ENCODE results near the gene PAX3. TPM values are rescaled to one million over a fixed set of nuclear protein-coding genes. Genes with fewer than 3 reads are reported as not detected.

Gene PAX3
- total RNA-seq, 3 donors from 2014 or later, result not detected

- H3K36me3 Mint-ChIP-seq (ENCODE audit: insufficient read depth), result no peaks in the 10 kb centered on the region
- no peaks in the 10 kb centered on the region for H3K9me3 Mint-ChIP-seq
- no peaks in the 10 kb centered on the region for H3K4me1 Mint-ChIP-seq (ENCODE audit: low read depth)
- peaks cover 22% of the 10 kb centered on the region for H3K27me3 Mint-ChIP-seq (ENCODE audit: low read depth)
- DNase-seq, result no peak
- ATAC-seq, result no peak
- H3K4me3 Mint-ChIP-seq, result no peak overlapping the region
Measured at GRCh38 chr2:222281506-222281905, 17.3 kb downstream of the PAX3 start.

DNA sequence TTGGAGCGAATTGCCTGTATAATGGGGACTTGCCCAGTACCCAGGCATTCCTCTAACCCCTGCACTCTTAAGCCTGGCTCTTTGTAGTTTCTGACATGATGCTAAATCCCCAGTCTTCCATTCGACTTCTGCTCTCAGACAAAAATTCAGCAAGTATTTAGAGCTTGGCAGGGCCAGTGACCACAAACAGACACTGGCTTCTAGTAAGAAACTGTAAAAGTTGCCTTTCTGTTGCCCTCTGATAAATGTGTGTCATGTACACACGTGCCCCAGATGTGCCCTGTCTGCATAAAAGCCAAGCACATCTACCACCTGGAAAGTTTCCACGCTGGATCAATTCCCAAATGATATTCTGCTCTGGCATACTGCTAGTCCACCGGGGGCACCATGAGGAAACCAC lies 18.0 kb downstream of the PAX3 start:
- H3K4me1 Mint-ChIP-seq (ENCODE audit: low read depth), result no peaks in the 10 kb centered on the region
- ATAC-seq (no peak), DNase-seq (no peak)
- H3K27me3 Mint-ChIP-seq (ENCODE audit: low read depth), result peaks cover 17% of the 10 kb centered on the region
- no peaks in the 10 kb centered on the region for H3K36me3 Mint-ChIP-seq (ENCODE audit: insufficient read depth)
- no peaks in the 10 kb centered on the region for H3K9me3 Mint-ChIP-seq
- H3K4me3 Mint-ChIP-seq, result no peak overlapping the region

GRCh38 chr2:222272446-222273015 lies 26.3 kb downstream of the PAX3 start:
- H3K27me3 Mint-ChIP-seq (ENCODE audit: low read depth), result peaks cover 8% of the 10 kb centered on the region
- ATAC-seq (no peak), DNase-seq (no peak)
- no peaks in the 10 kb centered on the region for H3K9me3 Mint-ChIP-seq
- no peak overlapping the region for H3K4me3 Mint-ChIP-seq
- no peaks in the 10 kb centered on the region for H3K4me1 Mint-ChIP-seq (ENCODE audit: low read depth)
- H3K36me3 Mint-ChIP-seq (ENCODE audit: insufficient read depth), result no peaks in the 10 kb centered on the region

DNA sequence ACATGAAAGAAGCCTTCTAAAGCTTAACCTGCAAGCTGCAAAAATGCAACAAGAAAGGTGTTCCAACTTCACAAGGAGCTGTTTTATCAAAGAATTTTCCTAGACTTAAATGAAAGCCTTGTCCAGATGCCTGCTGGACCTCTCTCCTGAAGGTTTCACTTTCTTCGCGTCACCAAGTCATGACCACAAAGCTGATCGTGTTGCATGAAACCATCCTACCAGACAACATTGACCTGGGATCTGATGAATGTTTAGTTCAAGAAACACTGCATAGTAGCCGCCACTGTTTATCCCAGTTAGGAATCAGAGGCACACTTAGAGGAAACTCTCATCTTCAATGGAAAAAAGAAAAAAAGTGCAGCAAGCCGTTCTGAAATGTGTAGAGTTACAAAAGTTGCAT lies 26.9 kb downstream of the PAX3 start:
- Mint-ChIP-seq H3K4me1 (ENCODE audit: low read depth) (no peaks in the 10 kb centered on the region), H3K4me3 (no peak overlapping the region), H3K9me3 (no peaks in the 10 kb centered on the region), H3K27me3 (ENCODE audit: low read depth) (peaks cover 10% of the 10 kb centered on the region), H3K36me3 (ENCODE audit: insufficient read depth) (no peaks in the 10 kb centered on the region)
- no peak for ATAC-seq
- DNase-seq, result no peak

GRCh38 chr2:222270396-222270795 lies 28.4 kb downstream of the PAX3 start:
- ATAC-seq, result no peak
- H3K27me3 Mint-ChIP-seq (ENCODE audit: low read depth), result peaks cover 12% of the 10 kb centered on the region
- no peak overlapping the region for H3K4me3 Mint-ChIP-seq
- H3K36me3 Mint-ChIP-seq (ENCODE audit: insufficient read depth), result no peaks in the 10 kb centered on the region
- no peaks in the 10 kb centered on the region for H3K4me1 Mint-ChIP-seq (ENCODE audit: low read depth)
- no peak for DNase-seq
- no peaks in the 10 kb centered on the region for H3K9me3 Mint-ChIP-seq

DNA sequence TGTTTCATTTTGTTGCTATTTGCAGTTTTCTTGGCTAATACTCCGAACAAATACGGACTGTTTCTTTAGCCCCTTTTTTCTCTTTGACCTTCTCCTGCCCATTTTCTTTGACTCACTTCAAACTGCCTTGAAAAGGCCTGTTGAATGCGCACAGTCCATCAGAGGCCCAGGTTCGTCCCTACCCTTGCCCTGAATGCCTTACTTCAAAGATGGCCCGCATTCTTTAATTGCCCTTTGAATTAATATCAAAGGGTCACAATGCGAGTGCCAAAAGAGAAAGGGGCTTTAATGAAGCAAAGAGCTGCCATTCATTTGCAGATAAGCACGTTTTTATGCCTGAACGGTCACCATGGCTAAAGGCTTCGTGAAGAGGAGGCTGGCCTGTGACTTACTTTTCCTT lies 29.7 kb downstream of the PAX3 start:
- DNase-seq, result no peak
- H3K4me1 Mint-ChIP-seq (ENCODE audit: low read depth), result no peaks in the 10 kb centered on the region
- peaks cover 15% of the 10 kb centered on the region for H3K27me3 Mint-ChIP-seq (ENCODE audit: low read depth)
- H3K4me3 Mint-ChIP-seq, result no peak overlapping the region
- no peak for ATAC-seq
- peaks cover 5% of the 10 kb centered on the region for H3K9me3 Mint-ChIP-seq
- H3K36me3 Mint-ChIP-seq (ENCODE audit: insufficient read depth), result no peaks in the 10 kb centered on the region

DNA sequence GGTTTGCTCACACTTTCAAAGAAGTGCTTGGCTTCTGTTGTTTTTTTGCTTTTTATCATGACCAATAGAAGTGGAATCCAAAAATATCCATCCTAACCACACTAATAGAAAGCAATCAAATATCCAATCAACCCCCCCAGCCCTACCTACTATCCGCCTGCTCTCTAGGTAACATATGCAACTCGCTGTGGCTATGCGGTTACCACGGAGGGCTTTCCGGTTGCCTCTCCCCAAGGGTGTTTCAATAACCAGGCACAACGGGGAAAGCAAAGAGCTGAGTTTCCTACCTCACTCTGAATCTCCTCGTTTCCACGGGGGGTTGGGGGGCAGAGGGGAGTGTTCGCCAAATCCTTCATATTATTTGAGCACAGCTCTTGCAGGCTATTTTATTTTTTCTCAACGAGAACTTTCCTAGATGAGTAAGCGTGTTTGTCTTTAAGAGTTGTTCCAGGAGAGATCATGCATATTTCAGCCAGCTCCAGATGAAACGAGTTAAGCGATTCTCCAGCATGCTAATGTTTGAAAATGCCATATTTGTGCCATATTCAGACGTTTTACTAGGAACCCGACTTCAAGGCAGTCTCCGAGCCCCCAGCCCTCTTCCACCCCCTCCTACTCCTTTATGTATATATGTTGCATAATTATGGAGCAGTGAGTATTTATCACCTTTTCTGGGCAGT lies 30.3 kb downstream of the PAX3 start:
- H3K27me3 Mint-ChIP-seq (ENCODE audit: low read depth), result peaks cover 17% of the 10 kb centered on the region
- DNase-seq, result no peak
- no peak for ATAC-seq
- no peaks in the 10 kb centered on the region for H3K36me3 Mint-ChIP-seq (ENCODE audit: insufficient read depth)
- peaks cover 8% of the 10 kb centered on the region for H3K9me3 Mint-ChIP-seq
- H3K4me3 Mint-ChIP-seq, result no peak overlapping the region
- no peaks in the 10 kb centered on the region for H3K4me1 Mint-ChIP-seq (ENCODE audit: low read depth)

DNA sequence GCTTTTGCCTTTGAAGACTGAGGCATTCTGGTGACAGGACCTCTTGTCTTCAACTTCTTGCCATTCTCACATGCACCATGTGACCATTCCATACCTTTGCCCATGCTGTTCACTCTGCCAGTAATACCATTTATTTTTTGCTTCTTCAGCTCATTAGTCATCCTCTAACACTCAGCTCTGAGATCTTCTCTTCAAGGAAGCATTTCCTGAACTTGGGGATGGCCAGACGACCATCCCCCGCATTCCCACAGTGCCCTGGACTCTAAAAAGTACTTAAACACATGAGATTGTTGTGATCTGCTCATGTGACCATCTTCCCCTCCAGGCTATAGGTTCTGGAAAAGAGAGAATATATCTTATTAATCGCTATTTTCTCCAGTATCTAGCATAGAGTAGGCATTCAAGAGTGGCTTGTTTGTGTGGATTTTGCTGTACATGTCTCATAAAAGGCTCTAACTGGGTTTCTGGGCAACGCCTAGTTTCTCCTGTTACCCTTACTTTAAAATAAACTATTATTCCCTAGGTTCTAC lies 33.9 kb downstream of the PAX3 start:
- DNase-seq, result no peak
- H3K4me3 Mint-ChIP-seq, result no peak overlapping the region
- H3K9me3 Mint-ChIP-seq, result peaks cover 8% of the 10 kb centered on the region
- no peak for ATAC-seq
- peaks cover 22% of the 10 kb centered on the region for H3K27me3 Mint-ChIP-seq (ENCODE audit: low read depth)
- H3K4me1 Mint-ChIP-seq (ENCODE audit: low read depth), result no peaks in the 10 kb centered on the region
- H3K36me3 Mint-ChIP-seq (ENCODE audit: insufficient read depth), result no peaks in the 10 kb centered on the region

DNA sequence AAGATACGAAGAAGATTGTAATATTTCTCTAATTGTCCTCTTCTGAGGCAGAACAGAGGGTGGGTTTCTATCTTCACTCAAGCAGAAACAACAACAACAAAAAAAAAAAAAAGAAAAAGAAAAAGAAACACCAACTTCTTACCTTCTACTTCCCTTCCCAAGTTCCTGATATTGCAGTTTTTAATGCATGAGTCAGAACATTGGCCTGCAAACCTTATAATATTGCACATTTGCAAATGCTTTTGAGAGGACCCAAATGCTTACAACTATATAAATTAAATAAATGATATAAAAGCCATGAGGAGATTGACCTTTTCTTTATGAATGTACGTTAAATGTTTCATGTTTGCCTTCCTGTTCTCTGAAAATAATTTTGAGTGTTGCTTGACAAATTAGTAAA lies 37.3 kb downstream of the PAX3 start:
- H3K27me3 Mint-ChIP-seq (ENCODE audit: low read depth), result peaks cover 13% of the 10 kb centered on the region
- H3K36me3 Mint-ChIP-seq (ENCODE audit: insufficient read depth), result no peaks in the 10 kb centered on the region
- no peak for DNase-seq
- H3K4me3 Mint-ChIP-seq, result no peak overlapping the region
- peaks cover 8% of the 10 kb centered on the region for H3K9me3 Mint-ChIP-seq
- no peaks in the 10 kb centered on the region for H3K4me1 Mint-ChIP-seq (ENCODE audit: low read depth)
- no peak for ATAC-seq

- no peak overlapping the region for H3K4me3 Mint-ChIP-seq
- no peaks in the 10 kb centered on the region for H3K36me3 Mint-ChIP-seq (ENCODE audit: insufficient read depth)
- ATAC-seq (no peak), DNase-seq (no peak)
- no peaks in the 10 kb centered on the region for H3K4me1 Mint-ChIP-seq (ENCODE audit: low read depth)
- H3K9me3 Mint-ChIP-seq, result no peaks in the 10 kb centered on the region
- H3K27me3 Mint-ChIP-seq (ENCODE audit: low read depth), result peaks cover 13% of the 10 kb centered on the region
Measured at GRCh38 chr2:222257645-222258044, 41.2 kb downstream of the PAX3 start.

DNA sequence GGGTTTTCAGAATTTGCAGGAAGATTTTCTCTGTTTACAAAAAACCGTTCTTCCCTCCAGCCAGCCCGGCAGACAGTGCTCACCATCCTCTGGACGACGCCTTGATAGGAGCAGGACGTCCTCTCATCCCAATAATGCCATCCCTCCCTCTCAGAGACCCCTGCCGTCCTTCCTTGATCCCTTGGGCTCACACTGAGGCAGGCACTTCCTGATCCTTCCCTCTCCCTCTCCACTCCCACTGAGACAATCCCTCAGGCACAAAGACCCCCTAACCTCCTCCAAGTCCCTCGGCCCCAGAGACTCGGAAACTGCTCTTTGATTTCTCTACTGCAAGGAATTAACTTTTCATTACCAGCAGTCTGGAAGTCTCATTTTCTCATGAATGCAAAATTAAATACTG lies 42.5 kb downstream of the PAX3 start:
- Mint-ChIP-seq H3K4me3 (no peak overlapping the region), H3K4me1 (ENCODE audit: low read depth) (no peaks in the 10 kb centered on the region), H3K27me3 (ENCODE audit: low read depth) (peaks cover 12% of the 10 kb centered on the region), H3K9me3 (no peaks in the 10 kb centered on the region), H3K36me3 (ENCODE audit: insufficient read depth) (no peaks in the 10 kb centered on the region)
- ATAC-seq, result no peak
- DNase-seq, result no peak

DNA sequence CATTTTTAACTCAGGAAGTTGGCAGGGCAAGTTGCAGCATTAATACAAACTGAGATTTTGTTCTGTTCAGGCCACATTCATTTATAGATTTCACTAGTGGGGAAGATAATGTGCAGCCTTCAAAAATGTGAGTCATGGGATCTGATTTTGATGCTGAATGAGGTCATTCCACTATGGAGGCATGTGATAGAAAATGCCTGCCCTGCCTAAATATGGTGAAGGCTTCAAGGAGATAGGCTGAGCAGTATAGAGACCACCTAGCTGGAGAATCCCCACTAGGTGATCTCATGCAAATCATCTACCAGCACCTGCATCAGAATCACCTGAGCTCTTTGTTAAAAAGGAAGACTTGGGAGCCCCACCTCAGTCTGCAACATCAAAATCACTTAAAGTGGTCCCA lies 43.7 kb downstream of the PAX3 start:
- H3K27me3 Mint-ChIP-seq (ENCODE audit: low read depth), result peaks cover 9% of the 10 kb centered on the region
- DNase-seq (no peak), ATAC-seq (no peak)
- H3K36me3 Mint-ChIP-seq (ENCODE audit: insufficient read depth), result no peaks in the 10 kb centered on the region
- H3K4me3 Mint-ChIP-seq, result no peak overlapping the region
- no peaks in the 10 kb centered on the region for H3K9me3 Mint-ChIP-seq
- H3K4me1 Mint-ChIP-seq (ENCODE audit: low read depth), result no peaks in the 10 kb centered on the region

DNA sequence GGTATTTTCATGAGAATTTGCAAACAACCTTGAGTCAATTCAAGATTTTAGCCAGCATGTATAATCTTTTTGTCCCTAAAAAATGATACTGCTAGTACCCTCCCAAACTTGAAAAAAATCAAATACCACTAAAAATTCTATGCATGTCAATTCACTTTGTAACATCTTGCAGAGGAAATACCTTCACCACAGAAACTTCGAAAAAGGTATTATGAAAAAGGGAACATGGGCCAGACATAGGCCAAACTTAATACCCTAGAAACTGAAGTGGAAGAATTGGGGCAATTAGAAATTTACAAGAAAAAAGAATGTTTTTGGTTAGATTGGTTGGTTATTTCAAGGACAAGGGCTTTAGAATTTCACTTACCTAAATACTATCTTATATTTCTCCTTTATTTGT lies 48.5 kb downstream of the PAX3 start:
- Mint-ChIP-seq H3K36me3 (ENCODE audit: insufficient read depth) (no peaks in the 10 kb centered on the region), H3K4me3 (no peak overlapping the region), H3K9me3 (no peaks in the 10 kb centered on the region), H3K4me1 (ENCODE audit: low read depth) (no peaks in the 10 kb centered on the region), H3K27me3 (ENCODE audit: low read depth) (no peaks in the 10 kb centered on the region)
- DNase-seq (no peak), ATAC-seq (no peak)

DNA sequence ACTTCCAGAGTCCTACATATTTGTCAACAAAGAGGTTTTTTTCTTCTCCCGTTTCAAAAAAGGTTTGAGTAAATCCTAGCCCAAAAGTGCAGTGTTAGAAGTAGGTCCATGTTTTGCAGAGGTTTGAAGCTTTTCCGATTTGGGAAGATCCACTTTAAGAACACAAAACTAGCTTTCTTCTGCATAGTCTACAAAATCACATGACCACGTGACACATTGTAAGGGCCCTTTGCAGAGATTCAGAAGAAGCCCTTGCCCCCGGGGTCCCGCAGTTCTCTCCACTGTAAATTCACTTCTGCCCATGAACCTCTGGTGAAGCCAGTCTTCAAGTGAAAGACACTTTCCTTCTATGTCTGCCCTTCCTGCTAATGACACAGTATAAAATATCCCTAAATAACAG lies 49.4 kb downstream of the PAX3 start:
- DNase-seq (no peak), ATAC-seq (no peak)
- Mint-ChIP-seq H3K36me3 (ENCODE audit: insufficient read depth) (no peaks in the 10 kb centered on the region), H3K4me1 (ENCODE audit: low read depth) (no peaks in the 10 kb centered on the region), H3K9me3 (no peaks in the 10 kb centered on the region), H3K27me3 (ENCODE audit: low read depth) (no peaks in the 10 kb centered on the region), H3K4me3 (no peak overlapping the region)

- Mint-ChIP-seq H3K9me3 (no peaks in the 10 kb centered on the region), H3K4me1 (ENCODE audit: low read depth) (no peaks in the 10 kb centered on the region), H3K27me3 (ENCODE audit: low read depth) (peaks cover 2% of the 10 kb centered on the region), H3K36me3 (ENCODE audit: insufficient read depth) (no peaks in the 10 kb centered on the region), H3K4me3 (no peak overlapping the region)
- DNase-seq, result no peak
- ATAC-seq, result no peak
Measured at GRCh38 chr2:222248818-222249217, 50.0 kb downstream of the PAX3 start.

Data from activated T-cell treated with anti-CD3 and anti-CD28 coated beads, Interleukin-2, amount 50 U/mL, for 4 hours (primary cell).